ENCODE data around the gene TPSG1. TPM values are rescaled to one million over a fixed set of nuclear protein-coding genes. Genes with fewer than 3 reads are reported as not detected.

Gene TPSG1
- total and polyA plus RNA-seq, 12 donors: 0.06 to 0.37 TPM; not detected in 10

DNA sequence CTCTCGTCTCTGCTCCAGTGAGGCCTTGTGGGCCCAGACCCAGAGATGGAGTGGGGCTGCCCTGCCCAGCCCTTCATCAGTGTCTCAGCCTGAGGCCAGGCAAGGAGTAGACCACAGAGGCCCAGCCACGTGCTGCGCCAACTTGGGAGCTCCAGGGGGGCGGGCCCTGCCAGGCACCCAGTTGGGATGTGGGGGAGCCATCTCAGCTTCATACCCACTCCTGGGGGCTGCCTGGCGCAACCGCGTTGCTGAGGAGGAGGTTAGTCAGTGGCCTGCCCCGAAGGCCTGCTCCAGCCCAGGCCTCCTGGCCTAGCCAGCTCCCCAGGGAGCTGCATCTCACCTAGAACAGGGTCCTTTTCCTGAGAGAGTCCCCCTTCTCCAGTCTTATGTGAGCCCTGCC is 11.8 kb downstream of the TPSG1 start:
- H3K27me3 ChIP-seq: no peaks in the 10 kb centered on the region
- intact Hi-C loops (cut with DNase I): no loop called here
- H3K9me3 ChIP-seq: no peaks in the 10 kb centered on the region
- no peak overlapping the region for H3K4me3 ChIP-seq
- H3K4me1 ChIP-seq: no peaks in the 10 kb centered on the region
- H3K36me3 ChIP-seq: no peaks in the 10 kb centered on the region
- no peak for TF ChIP-seq CTCF (IDR thresholded peaks at IDR 0.05)
- H3K27ac ChIP-seq: no peak overlapping the region
- WGBS, 2 donors: 78 to 85% methylated on average over 8 of the region's 8 CpGs
- DNase-seq (no peak), ATAC-seq (no peak)

- DNase-seq (no peak), ATAC-seq (no peak)
- WGBS, 2 donors: 91 to 94% methylated on average over 36 to 40 of the region's 40 CpGs
- TF ChIP-seq CTCF (IDR thresholded peaks at IDR 0.05): no peak
- Histone ChIP-seq H3K4me1 (no peaks in the 10 kb centered on the region), H3K36me3 (no peaks in the 10 kb centered on the region), H3K27ac (no peak overlapping the region), H3K4me3 (no peak overlapping the region), H3K9me3 (no peaks in the 10 kb centered on the region), H3K27me3 (peaks cover 0 to 3% (median 0%) of the 10 kb centered on the region in 7 donors)
- intact Hi-C loops (cut with DNase I): no loop called here
Observed at GRCh38 chr16:1212616-1213194, 12.4 kb downstream of the TPSG1 start.

- no peaks in the 10 kb centered on the region for H3K36me3 ChIP-seq
Observed at GRCh38 chr16:1211451-1212268, 13.4 kb downstream of the TPSG1 start.

GRCh38 chr16:1210461-1210860 is 14.6 kb downstream of the TPSG1 start:
- Histone ChIP-seq H3K4me1 (no peaks in the 10 kb centered on the region), H3K4me3 (no peak overlapping the region), H3K27me3 (peaks cover 0 to 6% (median 0%) of the 10 kb centered on the region in 7 donors), H3K36me3 (no peaks in the 10 kb centered on the region), H3K9me3 (no peaks in the 10 kb centered on the region), H3K27ac (no peak overlapping the region)
- WGBS, 2 donors: 87 to 92% methylated on average over 22 to 23 of the region's 23 CpGs
- no peak for DNase-seq
- TF ChIP-seq CTCF (IDR thresholded peaks at IDR 0.05): no peak
- intact Hi-C loops (cut with DNase I): no loop called here
- ATAC-seq: no peak

More at GRCh38 chr16:1211451-1212268, 13.4 kb downstream of the TPSG1 start:
- 93% methylated on average over 65 of the region's 65 CpGs for whole genome bisulfite sequencing, 2 donors
- H3K9me3 ChIP-seq: no peaks in the 10 kb centered on the region
- no peak for ATAC-seq
- H3K4me1 ChIP-seq: no peaks in the 10 kb centered on the region
- peaks cover 0 to 6% (median 0%) of the 10 kb centered on the region in 7 donors for H3K27me3 ChIP-seq
- no peak for TF ChIP-seq CTCF (IDR thresholded peaks at IDR 0.05)
- H3K4me3 ChIP-seq: no peak overlapping the region
- intact Hi-C loops (cut with DNase I): no loop called here
- H3K27ac ChIP-seq: no peak overlapping the region
- DNase-seq: no peak
